Measurements from ENCODE around the gene LRMDA.

- TF ChIP-seq EZH2 (IDR thresholded peaks at IDR 0.05) = no peak
- TF ChIP-seq, protein P1, sequence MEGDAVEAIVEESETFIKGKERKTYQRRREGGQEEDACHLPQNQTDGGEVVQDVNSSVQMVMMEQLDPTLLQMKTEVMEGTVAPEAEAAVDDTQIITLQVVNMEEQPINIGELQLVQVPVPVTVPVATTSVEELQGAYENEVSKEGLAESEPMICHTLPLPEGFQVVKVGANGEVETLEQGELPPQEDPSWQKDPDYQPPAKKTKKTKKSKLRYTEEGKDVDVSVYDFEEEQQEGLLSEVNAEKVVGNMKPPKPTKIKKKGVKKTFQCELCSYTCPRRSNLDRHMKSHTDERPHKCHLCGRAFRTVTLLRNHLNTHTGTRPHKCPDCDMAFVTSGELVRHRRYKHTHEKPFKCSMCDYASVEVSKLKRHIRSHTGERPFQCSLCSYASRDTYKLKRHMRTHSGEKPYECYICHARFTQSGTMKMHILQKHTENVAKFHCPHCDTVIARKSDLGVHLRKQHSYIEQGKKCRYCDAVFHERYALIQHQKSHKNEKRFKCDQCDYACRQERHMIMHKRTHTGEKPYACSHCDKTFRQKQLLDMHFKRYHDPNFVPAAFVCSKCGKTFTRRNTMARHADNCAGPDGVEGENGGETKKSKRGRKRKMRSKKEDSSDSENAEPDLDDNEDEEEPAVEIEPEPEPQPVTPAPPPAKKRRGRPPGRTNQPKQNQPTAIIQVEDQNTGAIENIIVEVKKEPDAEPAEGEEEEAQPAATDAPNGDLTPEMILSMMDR (IDR thresholded peaks at IDR 0.05) = no peak
Observed at GRCh38 chr10:75904499-75905283, 473.3 kb downstream of the LRMDA start.

Data from neural progenitor cell (in vitro differentiated cells).